Fibroblast of villous mesenchyme (primary cell): ENCODE data around the gene AGXT2. TPM values are rescaled to one million over a fixed set of nuclear protein-coding genes. Genes with fewer than 3 reads are reported as not detected.

Source experiments
- DNase-seq: peaks from one replicate; pipeline ENCODE4 v3.0.0-alpha.2; 2010; ENCODE audit warnings: low read depth
- H3K4me3 ChIP-seq: 2 replicates; pipeline ENCODE4 v1.5.1; 2011; ENCODE audit warnings: low read depth, mild to moderate bottlenecking, low read length
- total RNA-seq: library from RNA; depleted of rRNA; stranded (reverse); fragments of >200 nt; gene quantifications from 2 replicates; pipeline ENCODE4 v1.2.3, GENCODE V29; 2012
- TF ChIP-seq, protein P1 (sequence below): IDR thresholded peaks from 2 replicates; pipeline ENCODE4 v1.5.1; 2012; ENCODE audit warnings: low read depth, mild to moderate bottlenecking, low read length; ENCODE audit not compliant: insufficient read depth

The AGXT2 gene
- total RNA-seq, 1 donor: not detected

DNA sequence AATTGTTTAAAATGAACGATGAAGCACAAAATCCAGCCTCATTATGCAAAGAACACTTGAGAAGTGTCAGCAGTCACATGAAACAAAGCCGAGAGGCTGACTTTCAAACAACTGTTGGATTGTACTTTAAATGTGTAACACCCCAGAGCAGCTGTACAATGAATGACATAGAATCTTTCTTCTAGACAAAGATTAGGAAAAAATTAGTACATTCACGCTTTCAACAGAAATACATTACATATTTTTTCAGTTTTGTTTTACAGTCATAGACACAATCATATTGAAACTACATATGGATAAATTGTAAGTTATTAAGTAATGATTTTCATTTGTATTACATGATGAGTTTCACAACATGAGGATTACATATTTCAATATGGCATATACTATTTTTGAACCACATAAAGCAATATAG is 10.6 kb upstream of the AGXT2 start:
- no peak overlapping the region for H3K4me3 ChIP-seq
- TF ChIP-seq, protein P1, sequence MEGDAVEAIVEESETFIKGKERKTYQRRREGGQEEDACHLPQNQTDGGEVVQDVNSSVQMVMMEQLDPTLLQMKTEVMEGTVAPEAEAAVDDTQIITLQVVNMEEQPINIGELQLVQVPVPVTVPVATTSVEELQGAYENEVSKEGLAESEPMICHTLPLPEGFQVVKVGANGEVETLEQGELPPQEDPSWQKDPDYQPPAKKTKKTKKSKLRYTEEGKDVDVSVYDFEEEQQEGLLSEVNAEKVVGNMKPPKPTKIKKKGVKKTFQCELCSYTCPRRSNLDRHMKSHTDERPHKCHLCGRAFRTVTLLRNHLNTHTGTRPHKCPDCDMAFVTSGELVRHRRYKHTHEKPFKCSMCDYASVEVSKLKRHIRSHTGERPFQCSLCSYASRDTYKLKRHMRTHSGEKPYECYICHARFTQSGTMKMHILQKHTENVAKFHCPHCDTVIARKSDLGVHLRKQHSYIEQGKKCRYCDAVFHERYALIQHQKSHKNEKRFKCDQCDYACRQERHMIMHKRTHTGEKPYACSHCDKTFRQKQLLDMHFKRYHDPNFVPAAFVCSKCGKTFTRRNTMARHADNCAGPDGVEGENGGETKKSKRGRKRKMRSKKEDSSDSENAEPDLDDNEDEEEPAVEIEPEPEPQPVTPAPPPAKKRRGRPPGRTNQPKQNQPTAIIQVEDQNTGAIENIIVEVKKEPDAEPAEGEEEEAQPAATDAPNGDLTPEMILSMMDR: no peak
- DNase-seq: no peak

- TF ChIP-seq, protein P1: no peak
- peak; percentile 33 for DNase-seq
- no peak overlapping the region for H3K4me3 ChIP-seq
Observed at GRCh38 chr5:35056686-35057085, 8.9 kb upstream of the AGXT2 start.

- TF ChIP-seq, protein P1: no peak
- no peak for DNase-seq
Observed at GRCh38 chr5:35052838-35053237, 5.1 kb upstream of the AGXT2 start.

GRCh38 chr5:35050541-35051126 is 2.9 kb upstream of the AGXT2 start:
- DNase-seq: no peak
- TF ChIP-seq, protein P1: no peak
- no peak overlapping the region for H3K4me3 ChIP-seq

More at GRCh38 chr5:35052838-35053237, 5.1 kb upstream of the AGXT2 start:
- H3K4me3 ChIP-seq: no peak overlapping the region

- DNase-seq: no peak
- TF ChIP-seq, protein P1: no peak
- no peak overlapping the region for H3K4me3 ChIP-seq
Observed at GRCh38 chr5:35048910-35049309, 1.2 kb upstream of the AGXT2 start.

- peak; percentile 78 for DNase-seq
- H3K4me3 ChIP-seq: no peak overlapping the region
- TF ChIP-seq, protein P1: no peak
Observed at GRCh38 chr5:35046774-35047173, 975 bp downstream of the AGXT2 start.

- H3K4me3 ChIP-seq: no peak overlapping the region
- TF ChIP-seq, protein P1: no peak
- no peak for DNase-seq
Observed at GRCh38 chr5:35045280-35045679, 2.5 kb downstream of the AGXT2 start.
